ENCODE measurements around the gene SPATA3.

SPATA3 gene

DNA sequence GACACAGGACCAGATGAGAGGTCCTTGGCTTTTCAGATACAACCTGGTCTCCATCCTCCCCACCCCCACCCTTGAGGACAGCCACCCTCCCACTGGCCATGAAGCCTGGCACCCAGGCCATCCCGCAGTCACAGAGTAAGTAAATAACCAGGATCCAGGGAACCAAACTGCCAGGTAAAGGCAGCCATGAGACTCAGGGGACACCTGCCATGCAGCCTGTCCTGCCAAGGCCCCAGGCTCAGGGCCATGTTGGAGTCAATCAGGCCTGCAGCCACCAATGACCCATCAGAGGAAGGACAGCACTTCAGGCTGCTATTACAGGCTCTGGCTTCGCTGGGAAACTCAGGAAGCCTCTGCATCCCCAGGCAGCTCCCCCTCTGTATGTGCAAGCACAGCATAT lies 15.6 kb downstream of the SPATA3 start:
- TF ChIP-seq, protein P1, sequence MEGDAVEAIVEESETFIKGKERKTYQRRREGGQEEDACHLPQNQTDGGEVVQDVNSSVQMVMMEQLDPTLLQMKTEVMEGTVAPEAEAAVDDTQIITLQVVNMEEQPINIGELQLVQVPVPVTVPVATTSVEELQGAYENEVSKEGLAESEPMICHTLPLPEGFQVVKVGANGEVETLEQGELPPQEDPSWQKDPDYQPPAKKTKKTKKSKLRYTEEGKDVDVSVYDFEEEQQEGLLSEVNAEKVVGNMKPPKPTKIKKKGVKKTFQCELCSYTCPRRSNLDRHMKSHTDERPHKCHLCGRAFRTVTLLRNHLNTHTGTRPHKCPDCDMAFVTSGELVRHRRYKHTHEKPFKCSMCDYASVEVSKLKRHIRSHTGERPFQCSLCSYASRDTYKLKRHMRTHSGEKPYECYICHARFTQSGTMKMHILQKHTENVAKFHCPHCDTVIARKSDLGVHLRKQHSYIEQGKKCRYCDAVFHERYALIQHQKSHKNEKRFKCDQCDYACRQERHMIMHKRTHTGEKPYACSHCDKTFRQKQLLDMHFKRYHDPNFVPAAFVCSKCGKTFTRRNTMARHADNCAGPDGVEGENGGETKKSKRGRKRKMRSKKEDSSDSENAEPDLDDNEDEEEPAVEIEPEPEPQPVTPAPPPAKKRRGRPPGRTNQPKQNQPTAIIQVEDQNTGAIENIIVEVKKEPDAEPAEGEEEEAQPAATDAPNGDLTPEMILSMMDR (IDR thresholded peaks at IDR 0.05; ENCODE audit: low read length, missing control alignments) = no peak
- H3K4me3 ChIP-seq (replicated peaks; ENCODE audit: low read depth, low read length) = no peak overlapping the region
- DNase-seq (ENCODE audit: low read depth) = no peak

DNA sequence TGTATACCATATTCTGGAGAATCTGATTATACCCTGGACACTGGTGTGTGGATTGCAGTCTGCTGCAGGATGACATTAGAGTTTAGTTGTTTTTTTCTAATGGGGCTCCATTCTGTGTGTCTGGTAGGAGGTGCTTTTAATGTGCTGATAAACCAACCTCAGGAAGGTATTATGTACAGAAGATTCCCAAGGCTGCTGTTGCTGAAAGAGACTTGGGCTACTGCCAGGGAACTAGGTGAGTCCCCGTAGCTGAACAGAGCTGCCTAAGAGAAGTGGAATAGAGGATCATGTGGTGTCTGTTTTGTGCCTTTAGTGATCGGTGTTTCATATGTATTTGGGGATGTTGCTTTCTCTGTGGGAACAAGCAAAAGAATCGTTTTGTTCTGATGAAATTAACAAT lies 16.5 kb downstream of the SPATA3 start:
- TF ChIP-seq, protein P1 (IDR thresholded peaks at IDR 0.05; ENCODE audit: low read length, missing control alignments) = no peak
- DNase-seq (ENCODE audit: low read depth) = no peak
- H3K4me3 ChIP-seq (replicated peaks; ENCODE audit: low read depth, low read length) = no peak overlapping the region

- TF ChIP-seq, protein P1 (IDR thresholded peaks at IDR 0.05; ENCODE audit: low read length, missing control alignments) = no peak
- H3K4me3 ChIP-seq (replicated peaks; ENCODE audit: low read depth, low read length) = no peak overlapping the region
- DNase-seq (ENCODE audit: low read depth) = no peak
Measured at GRCh38 chr2:231013820-231014219, 17.9 kb downstream of the SPATA3 start.

- H3K4me3 ChIP-seq (replicated peaks; ENCODE audit: low read depth, low read length) = no peak overlapping the region
- DNase-seq (ENCODE audit: low read depth) = no peak
- TF ChIP-seq, protein P1 (IDR thresholded peaks at IDR 0.05; ENCODE audit: low read length, missing control alignments) = no peak
Measured at GRCh38 chr2:231015478-231015877, 19.6 kb downstream of the SPATA3 start.

GRCh38 chr2:231015926-231016325 lies 20.0 kb downstream of the SPATA3 start:
- TF ChIP-seq, protein P1 (IDR thresholded peaks at IDR 0.05; ENCODE audit: low read length, missing control alignments) = no peak
- H3K4me3 ChIP-seq (replicated peaks; ENCODE audit: low read depth, low read length) = no peak overlapping the region
- DNase-seq (ENCODE audit: low read depth) = no peak

- H3K4me3 ChIP-seq (replicated peaks; ENCODE audit: low read depth, low read length) = no peak overlapping the region
- peak; percentile 29 for DNase-seq (ENCODE audit: low read depth)
- TF ChIP-seq, protein P1 (IDR thresholded peaks at IDR 0.05; ENCODE audit: low read length, missing control alignments) = no peak
Measured at GRCh38 chr2:231016566-231017230, 20.8 kb downstream of the SPATA3 start.

DNA sequence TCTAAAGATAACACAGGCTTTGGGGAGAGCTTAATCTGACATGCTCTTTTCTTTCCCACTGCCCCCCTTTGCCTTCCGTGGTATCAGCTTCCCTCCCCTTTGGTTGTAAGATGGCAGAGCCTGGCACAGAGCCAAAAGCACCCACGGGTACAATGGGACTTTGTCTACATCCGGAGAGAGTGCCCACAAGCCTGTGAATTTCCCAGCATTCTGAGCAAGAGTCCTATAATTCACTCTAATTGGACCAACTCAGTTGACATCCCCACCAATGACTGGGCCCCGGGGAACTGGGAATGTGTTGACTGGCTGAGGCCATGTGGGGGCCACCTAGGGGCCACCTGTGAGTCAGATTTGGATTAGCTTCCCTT lies 21.3 kb downstream of the SPATA3 start:
- DNase-seq (ENCODE audit: low read depth) = no peak
- TF ChIP-seq, protein P1 (IDR thresholded peaks at IDR 0.05; ENCODE audit: low read length, missing control alignments) = no peak
- H3K4me3 ChIP-seq (replicated peaks; ENCODE audit: low read depth, low read length) = no peak overlapping the region
